Neural progenitor cell (in vitro differentiated cells): ENCODE results near the gene IL21R. TPM values are rescaled to one million over a fixed set of nuclear protein-coding genes. Genes with fewer than 3 reads are reported as not detected.

Experiments used
- DNase-seq: peaks from one replicate; pipeline ENCODE4 v3.0.0-alpha.2; 2016; ENCODE audit warnings: low spot score
- H2AFZ ChIP-seq: fragments of 200-600 bp; sonication (generic); replicated peaks from 2 replicates; pipeline ENCODE4 v1.6.1; 2016; ENCODE audit warnings: antibody characterized with exemption
- H3F3A ChIP-seq: fragments of 200-600 bp; sonication (generic); 2 replicates; pipeline ENCODE4 v1.6.1; 2016; ENCODE audit warnings: antibody characterized with exemption, low read depth
- H3K27ac ChIP-seq: fragments of 200-600 bp; sonication (generic); 2 replicates; pipeline ENCODE4 v1.5.1; 2016; ENCODE audit warnings: mild to moderate bottlenecking
- H3K27me3 ChIP-seq: fragments of 200-600 bp; sonication (generic); 2 replicates; pipeline ENCODE4 v1.6.1; 2016; ENCODE audit warnings: mild to moderate bottlenecking, moderate library complexity
- H3K36me3 ChIP-seq: fragments of 200-600 bp; sonication (generic); 2 replicates; pipeline ENCODE4 v1.5.1; 2016
- H3K4me1 ChIP-seq: fragments of 200-600 bp; sonication (generic); 2 replicates; pipeline ENCODE4 v1.6.1; 2016; ENCODE audit warnings: mixed run types
- H3K4me2 ChIP-seq: fragments of 200-600 bp; sonication (generic); 2 replicates; pipeline ENCODE4 v1.6.1; 2016
- H3K4me3 ChIP-seq: fragments of 200-600 bp; sonication (generic); 2 replicates; pipeline ENCODE4 v1.5.1; 2016
- H3K79me2 ChIP-seq: fragments of 200-600 bp; sonication (generic); 2 replicates; pipeline ENCODE4 v1.6.1; 2016; ENCODE audit warnings: low read depth
- H3K9ac ChIP-seq: fragments of 200-600 bp; sonication (generic); 2 replicates; pipeline ENCODE4 v1.6.1; 2016
- H3K9me3 ChIP-seq: fragments of 200-600 bp; sonication (generic); 2 replicates; pipeline ENCODE4 v1.5.1; 2016; ENCODE audit warnings: low read depth
- H4K20me1 ChIP-seq: fragments of 200-600 bp; sonication (generic); 2 replicates; pipeline ENCODE4 v1.6.1; 2016; ENCODE audit warnings: low read depth
- H3K27ac Mint-ChIP-seq: 3 replicates; pipeline ENCODE4 v1.8.0; 2021; ENCODE audit warnings: mixed read lengths
- H3K27me3 Mint-ChIP-seq: 2 replicates; pipeline ENCODE4 v1.8.0; 2022; ENCODE audit warnings: low read depth, mild to moderate bottlenecking, inconsistent platforms, moderate library complexity, mixed read lengths; ENCODE audit not compliant: insufficient read depth
- H3K36me3 Mint-ChIP-seq: 3 replicates; pipeline ENCODE4 v1.8.0; 2021; ENCODE audit warnings: mixed read lengths
- H3K4me1 Mint-ChIP-seq: 3 replicates; pipeline ENCODE4 v1.8.0; 2021; ENCODE audit warnings: mixed read lengths
- H3K4me3 Mint-ChIP-seq: 3 replicates; pipeline ENCODE4 v1.8.0; 2021; ENCODE audit warnings: mild to moderate bottlenecking, moderate library complexity, mixed read lengths
- H3K9me3 Mint-ChIP-seq: 3 replicates; pipeline ENCODE4 v1.8.0; 2020; ENCODE audit warnings: mixed read lengths
- EZH2 ChIP-seq: fragments of 200-600 bp; sonication (generic); IDR thresholded peaks from 2 replicates; pipeline ENCODE4 v1.6.1; 2017; ENCODE audit warnings: antibody characterized with exemption, mild to moderate bottlenecking, moderate library complexity
- EZH2phosphoT487 ChIP-seq: fragments of 200-600 bp; sonication (generic); IDR thresholded peaks from 2 replicates; pipeline ENCODE4 v1.6.1; 2017; ENCODE audit warnings: antibody characterized with exemption
- total RNA-seq: library from RNA; depleted of rRNA; stranded (reverse); fragments of >200 nt; gene quantifications from 2 replicates; pipeline ENCODE4 v1.2.3, GENCODE V29; 2015; ENCODE audit warnings: low replicate concordance
- TF ChIP-seq, protein P1 (sequence below): fragments of 200-600 bp; sonication (generic); IDR thresholded peaks from 2 replicates; pipeline ENCODE4 v1.5.1; 2017; ENCODE audit warnings: antibody characterized with exemption, mild to moderate bottlenecking

The IL21R gene
- total RNA-seq, 1 donor from 2014 or later, result not detected

DNA sequence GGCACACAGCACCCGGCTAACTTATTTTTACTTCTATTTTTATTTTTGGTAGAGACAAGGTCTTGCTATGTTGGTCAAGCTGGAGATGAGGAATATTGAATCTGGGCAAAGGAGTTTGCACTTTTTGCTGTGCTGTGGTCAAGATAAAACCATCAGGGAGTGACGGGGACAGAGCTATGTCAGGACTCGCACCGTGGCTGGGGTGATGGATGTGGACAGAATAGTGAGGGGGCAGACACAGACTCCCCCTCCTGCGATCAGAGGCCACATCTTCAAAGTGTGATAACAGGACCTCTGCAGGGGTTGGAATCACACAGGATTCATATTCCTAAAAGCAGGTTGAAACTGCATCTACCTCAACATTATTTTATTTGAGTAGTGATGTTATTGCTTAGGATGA is 25.6 kb downstream of the IL21R start:
- H3K27me3 Mint-ChIP-seq, result no peaks in the 10 kb centered on the region
- no peak for DNase-seq

DNA sequence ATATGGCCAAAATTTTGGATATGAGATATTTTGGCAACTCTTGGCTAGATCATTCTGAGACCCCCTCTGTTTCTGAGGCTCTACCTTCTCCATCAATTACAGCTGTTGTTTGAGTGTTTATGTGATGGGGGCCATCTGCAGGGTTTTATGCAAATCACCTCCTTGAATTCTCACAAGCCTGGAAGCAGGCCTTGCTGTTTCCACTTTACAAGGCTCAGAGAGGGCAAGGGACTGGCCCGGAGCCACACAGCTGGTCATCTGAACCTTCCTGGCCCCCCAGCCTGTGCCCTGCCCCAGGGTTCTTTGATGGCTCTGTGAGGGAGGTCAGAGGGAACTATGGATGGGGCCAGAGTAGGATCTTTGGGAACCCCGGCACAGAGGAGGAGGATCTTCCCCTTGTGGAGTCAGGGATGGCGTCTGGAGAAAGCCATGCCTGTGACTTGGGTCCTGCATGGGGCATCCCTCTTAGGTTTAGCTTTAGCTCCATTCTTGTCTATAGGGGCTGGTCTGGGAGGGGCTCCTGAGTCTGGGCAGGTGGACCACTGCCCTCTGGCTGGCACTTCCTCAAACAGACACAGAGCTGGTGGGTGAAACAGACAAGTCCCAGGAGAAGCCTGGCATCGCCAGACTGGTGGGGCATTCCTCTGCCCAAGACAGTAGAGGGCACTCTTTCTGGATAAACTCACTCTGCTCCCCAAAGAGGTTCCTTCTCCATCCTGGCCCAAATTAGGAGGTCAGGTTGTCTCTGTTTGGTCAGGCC is 26.2 kb downstream of the IL21R start:
- no peak overlapping the region for H3K4me3 ChIP-seq
- H3K27me3 ChIP-seq, result no peaks in the 10 kb centered on the region
- H3K36me3 ChIP-seq, result no peaks in the 10 kb centered on the region
- H3K9ac ChIP-seq, result no peak overlapping the region
- no peaks in the 10 kb centered on the region for H4K20me1 ChIP-seq
- Mint-ChIP-seq H3K9me3 (peaks cover 3% of the 10 kb centered on the region), H3K27me3 (no peaks in the 10 kb centered on the region), H3K36me3 (no peaks in the 10 kb centered on the region), H3K4me1 (peaks cover 3% of the 10 kb centered on the region), H3K27ac (no peak overlapping the region), H3K4me3 (no peak overlapping the region)
- H3K4me1 ChIP-seq, result no peaks in the 10 kb centered on the region
- no peak overlapping the region for H3K27ac ChIP-seq
- no peaks in the 10 kb centered on the region for H3K79me2 ChIP-seq
- no peaks in the 10 kb centered on the region for H3K9me3 ChIP-seq
- DNase-seq, result no peak
- no peak overlapping the region for H2AFZ ChIP-seq
- no peak overlapping the region for H3K4me2 ChIP-seq
- H3F3A ChIP-seq, result no peaks in the 10 kb centered on the region
- TF ChIP-seq, protein P1, sequence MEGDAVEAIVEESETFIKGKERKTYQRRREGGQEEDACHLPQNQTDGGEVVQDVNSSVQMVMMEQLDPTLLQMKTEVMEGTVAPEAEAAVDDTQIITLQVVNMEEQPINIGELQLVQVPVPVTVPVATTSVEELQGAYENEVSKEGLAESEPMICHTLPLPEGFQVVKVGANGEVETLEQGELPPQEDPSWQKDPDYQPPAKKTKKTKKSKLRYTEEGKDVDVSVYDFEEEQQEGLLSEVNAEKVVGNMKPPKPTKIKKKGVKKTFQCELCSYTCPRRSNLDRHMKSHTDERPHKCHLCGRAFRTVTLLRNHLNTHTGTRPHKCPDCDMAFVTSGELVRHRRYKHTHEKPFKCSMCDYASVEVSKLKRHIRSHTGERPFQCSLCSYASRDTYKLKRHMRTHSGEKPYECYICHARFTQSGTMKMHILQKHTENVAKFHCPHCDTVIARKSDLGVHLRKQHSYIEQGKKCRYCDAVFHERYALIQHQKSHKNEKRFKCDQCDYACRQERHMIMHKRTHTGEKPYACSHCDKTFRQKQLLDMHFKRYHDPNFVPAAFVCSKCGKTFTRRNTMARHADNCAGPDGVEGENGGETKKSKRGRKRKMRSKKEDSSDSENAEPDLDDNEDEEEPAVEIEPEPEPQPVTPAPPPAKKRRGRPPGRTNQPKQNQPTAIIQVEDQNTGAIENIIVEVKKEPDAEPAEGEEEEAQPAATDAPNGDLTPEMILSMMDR, result peak; percentile 9
- TF ChIP-seq EZH2phosphoT487, result no peak

More for the DNA sequence above, 25.6 kb downstream of the IL21R start:
- Histone ChIP-seq H3K79me2 (no peaks in the 10 kb centered on the region), H3K27me3 (no peaks in the 10 kb centered on the region), H3K4me3 (no peak overlapping the region), H3K9me3 (peaks cover 5% of the 10 kb centered on the region), H2AFZ (no peak overlapping the region), H4K20me1 (no peaks in the 10 kb centered on the region), H3K4me1 (no peaks in the 10 kb centered on the region), H3K9ac (no peak overlapping the region), H3K36me3 (no peaks in the 10 kb centered on the region), H3K4me2 (no peak overlapping the region), H3K27ac (no peak overlapping the region), H3F3A (no peaks in the 10 kb centered on the region)
- TF ChIP-seq, protein P1, result no peak
- TF ChIP-seq EZH2 (no peak), EZH2phosphoT487 (no peak)
- peaks cover 3% of the 10 kb centered on the region for H3K4me1 Mint-ChIP-seq
- H3K4me3 Mint-ChIP-seq, result no peak overlapping the region
- no peaks in the 10 kb centered on the region for H3K36me3 Mint-ChIP-seq
- peaks cover 3% of the 10 kb centered on the region for H3K9me3 Mint-ChIP-seq
- no peak overlapping the region for H3K27ac Mint-ChIP-seq

DNA sequence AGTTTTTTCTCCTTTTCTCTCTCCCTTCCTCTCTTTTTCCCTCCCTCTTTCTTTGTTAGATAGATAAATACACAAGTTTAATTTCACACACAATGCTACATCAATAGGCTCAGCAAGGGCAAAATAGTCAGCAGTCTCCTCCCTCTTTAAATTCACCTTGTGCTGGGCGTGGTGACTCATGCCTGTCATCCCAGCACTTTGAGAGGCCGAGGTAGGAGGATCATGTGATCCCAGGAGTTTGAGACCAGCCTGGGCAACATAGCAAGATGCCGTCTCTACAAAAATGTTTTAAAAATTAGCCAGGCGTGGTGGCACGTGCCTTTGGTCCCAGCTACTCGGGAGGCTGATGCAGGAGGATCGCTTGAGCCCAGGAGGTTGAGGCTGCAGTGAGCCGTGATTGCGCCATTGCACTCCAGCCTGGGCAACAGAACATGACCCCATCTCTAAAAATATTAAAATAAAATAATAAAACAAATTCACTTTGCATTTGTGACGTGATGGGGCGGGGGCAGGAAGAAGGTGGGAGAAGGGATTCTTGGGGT is 27.4 kb downstream of the IL21R start:
- no peak overlapping the region for H3K9ac ChIP-seq
- DNase-seq, result no peak
- Mint-ChIP-seq H3K27me3 (no peaks in the 10 kb centered on the region), H3K36me3 (no peaks in the 10 kb centered on the region), H3K4me3 (no peak overlapping the region), H3K9me3 (no peaks in the 10 kb centered on the region), H3K4me1 (peaks cover 3% of the 10 kb centered on the region), H3K27ac (no peak overlapping the region)
- no peaks in the 10 kb centered on the region for H3K79me2 ChIP-seq
- no peaks in the 10 kb centered on the region for H3K36me3 ChIP-seq
- H3F3A ChIP-seq, result no peaks in the 10 kb centered on the region
- H2AFZ ChIP-seq, result no peak overlapping the region
- H4K20me1 ChIP-seq, result no peaks in the 10 kb centered on the region
- H3K27me3 ChIP-seq, result no peaks in the 10 kb centered on the region
- no peak overlapping the region for H3K4me2 ChIP-seq
- no peak overlapping the region for H3K27ac ChIP-seq
- H3K4me3 ChIP-seq, result no peak overlapping the region
- no peaks in the 10 kb centered on the region for H3K9me3 ChIP-seq
- TF ChIP-seq EZH2 (no peak), EZH2phosphoT487 (no peak)
- TF ChIP-seq, protein P1, result no peak
- no peaks in the 10 kb centered on the region for H3K4me1 ChIP-seq
